ENCODE results near the gene SYNGR3.
"Not testable (repeated sequence)": the region's sequence is repeated elsewhere in the genome, so short reads cannot be mapped to it uniquely, and the experiment has no call there.

Gene SYNGR3

GRCh38 chr16:2009164-2009711, 19.5 kb downstream of the SYNGR3 start:
- no peak for DNase-seq

GRCh38 chr16:2009791-2010510, 20.2 kb downstream of the SYNGR3 start, which contains the start of gene ZNF598:
ZNF598 (minus strand) TSS chr16:2009821.
- peak; percentile 89 for DNase-seq

DNA sequence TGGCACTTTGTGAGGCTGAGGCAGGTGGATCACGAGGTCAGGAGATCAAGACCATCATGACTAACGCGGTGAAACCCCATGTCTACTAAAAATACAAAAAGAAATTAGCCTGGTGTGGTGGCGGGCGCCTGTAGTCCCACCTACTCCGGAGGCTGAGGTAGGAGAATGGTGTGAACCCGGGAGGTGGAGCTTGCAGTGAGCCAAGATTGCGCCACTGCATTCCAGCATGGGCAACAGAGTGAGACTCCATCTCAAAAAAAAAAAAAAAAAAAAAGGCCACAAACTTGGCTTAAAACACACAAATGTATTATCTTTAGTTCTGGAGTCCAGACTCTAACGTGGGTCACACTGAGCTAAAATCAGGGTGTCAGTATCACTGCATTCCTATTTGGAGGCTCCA, 22.0 kb downstream of the SYNGR3 start:
- not testable (repeated sequence) for DNase-seq

- no peak for DNase-seq
Measured at GRCh38 chr16:2013527-2013926, 23.8 kb downstream of the SYNGR3 start.

GRCh38 chr16:2015117-2015946, 25.6 kb downstream of the SYNGR3 start:
- no peak for DNase-seq

- DNase-seq: no peak
Measured at GRCh38 chr16:2015947-2016208, 26.1 kb downstream of the SYNGR3 start.

DNA sequence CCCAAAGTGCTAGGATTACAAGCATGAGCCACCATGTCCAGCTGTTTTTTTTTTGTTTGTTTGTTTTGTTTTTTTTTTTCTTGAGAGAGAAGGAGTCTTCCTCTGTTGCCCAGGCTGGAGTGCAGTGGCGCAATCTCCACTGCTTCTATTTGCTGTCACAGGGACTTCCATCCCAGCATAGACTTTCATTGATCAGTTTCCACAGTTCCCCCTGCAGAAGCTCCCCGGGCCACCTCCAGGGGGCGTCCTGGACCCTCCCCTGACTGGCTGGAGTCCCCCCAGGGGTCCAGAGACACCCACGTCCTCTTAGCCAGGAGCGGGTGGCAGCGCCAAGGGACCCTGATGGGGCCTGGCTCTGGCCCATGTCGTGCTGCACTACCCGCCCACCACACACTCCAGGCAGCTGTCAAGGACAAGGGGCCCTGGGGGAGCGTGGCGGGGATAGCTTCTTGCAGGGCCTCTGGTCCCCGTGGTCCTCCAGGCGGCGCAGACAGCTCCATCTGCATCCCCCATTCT, 26.7 kb downstream of the SYNGR3 start:
- peak; percentile 20 for DNase-seq

DNA sequence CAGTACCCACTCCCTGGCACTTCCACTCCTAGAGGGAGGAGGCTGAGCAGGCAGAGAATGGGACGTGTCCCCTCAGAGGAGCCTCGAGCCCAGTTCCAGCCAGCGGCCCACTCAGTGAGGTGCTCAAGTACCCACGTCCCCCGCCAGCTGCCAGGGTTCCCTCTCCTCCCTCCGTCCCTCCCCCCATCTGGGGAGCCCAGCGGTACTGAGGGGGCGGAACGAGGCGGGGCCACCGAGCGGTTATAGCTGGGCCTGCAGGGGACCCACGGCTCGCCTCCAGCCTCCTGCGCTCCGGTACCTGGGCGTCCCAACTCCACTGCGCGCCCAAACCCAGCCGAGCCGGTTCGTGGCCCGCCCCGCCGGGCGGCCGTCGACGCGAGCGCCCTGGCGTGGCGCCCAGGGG, 29.7 kb downstream of the SYNGR3 start, which contains the start of gene NPW:
TSS of gene NPW (plus strand) at position 268 of the 403 bp plus-strand sequence.
- peak; percentile 30 for DNase-seq

- DNase-seq: no peak
Measured at GRCh38 chr16:2019921-2020831, 30.4 kb downstream of the SYNGR3 start.

DNA sequence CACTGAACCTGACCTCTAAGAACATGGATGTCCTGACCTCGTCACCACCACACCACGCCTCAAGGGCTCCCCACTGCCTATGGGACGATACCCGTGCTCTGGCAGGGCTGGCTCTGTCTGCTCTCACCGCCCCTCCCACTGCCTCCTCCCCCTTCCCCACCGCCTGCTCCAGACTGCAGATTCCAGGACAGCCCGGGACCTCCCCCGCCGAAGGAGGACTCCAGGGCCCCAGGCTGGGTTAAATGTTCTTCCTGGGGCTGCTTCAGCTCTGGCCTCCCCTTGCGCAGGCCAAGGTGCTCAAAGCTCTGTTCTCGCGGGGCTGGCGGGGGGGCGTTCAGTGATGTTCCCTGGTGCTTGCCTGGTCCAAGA, 32.9 kb downstream of the SYNGR3 start:
- no peak for DNase-seq

DNA sequence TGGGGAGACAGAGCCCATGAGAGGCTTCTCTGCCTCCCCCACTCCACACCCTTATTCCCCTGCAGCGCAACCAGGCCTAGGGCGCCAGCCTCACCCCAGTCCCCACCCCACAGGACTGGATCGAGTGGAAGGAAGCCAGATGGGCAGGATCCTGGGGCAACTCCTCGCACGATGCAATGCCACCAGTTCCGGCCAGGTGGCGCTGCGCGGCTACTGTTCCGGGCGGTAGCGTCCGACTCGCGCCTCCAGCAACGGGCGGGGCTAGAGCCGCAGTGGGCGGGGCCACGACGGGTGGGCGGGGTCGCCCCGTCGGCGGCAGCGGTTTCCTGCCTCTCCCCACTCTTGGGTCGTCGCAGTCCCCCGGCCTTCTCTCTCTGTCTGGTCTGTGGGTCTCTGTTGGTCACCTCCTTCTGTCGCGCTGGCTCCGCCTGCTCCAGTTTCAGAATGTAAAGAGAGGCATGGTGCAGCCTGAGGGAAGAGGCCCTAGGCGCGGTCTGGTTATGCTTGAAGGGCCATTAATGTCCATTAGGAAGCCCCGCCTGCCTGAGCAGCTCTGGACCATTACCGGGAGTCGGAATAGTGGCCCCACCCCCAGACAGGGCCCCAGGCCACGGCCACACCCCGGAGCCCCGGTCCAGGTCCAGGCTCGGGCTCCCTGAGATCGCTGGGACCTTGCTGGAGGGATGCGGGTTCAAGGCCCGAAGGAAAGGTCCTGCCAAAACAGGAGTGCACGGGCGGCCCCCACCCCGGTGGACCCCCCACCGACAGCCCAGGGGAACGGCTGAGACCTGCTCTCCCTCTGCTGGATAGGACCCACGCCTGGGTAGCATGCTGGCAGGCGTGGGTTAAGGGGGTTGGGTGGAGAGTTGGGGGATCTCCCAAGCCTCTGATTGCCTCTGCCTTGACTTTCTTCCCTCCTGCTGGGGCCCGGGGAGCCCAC, 33.6 kb downstream of the SYNGR3 start:
- peak; percentile 88 for DNase-seq

- DNase-seq: no peak
Measured at GRCh38 chr16:2024032-2024420, 34.3 kb downstream of the SYNGR3 start.

DNA sequence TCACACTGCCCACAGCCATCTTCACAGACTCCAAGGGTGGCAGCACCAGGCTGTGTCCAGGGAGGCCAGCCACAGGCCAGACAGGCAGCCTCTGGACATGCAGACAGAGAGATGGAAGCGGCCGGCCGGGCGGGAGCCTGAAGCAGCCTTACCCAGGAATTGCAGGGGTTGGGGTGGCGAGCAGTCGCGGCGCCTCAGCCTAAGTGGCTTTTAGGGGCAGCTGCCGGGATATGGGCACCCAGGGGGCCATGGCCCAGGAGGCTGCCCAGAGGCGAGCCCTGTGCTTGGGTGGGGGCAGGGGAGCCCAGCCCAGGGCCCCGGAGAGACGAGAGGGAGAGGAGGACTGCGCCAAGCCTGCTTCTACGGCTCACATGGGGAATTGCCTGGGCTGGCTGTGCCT, 35.5 kb downstream of the SYNGR3 start:
- DNase-seq: no peak

DNA sequence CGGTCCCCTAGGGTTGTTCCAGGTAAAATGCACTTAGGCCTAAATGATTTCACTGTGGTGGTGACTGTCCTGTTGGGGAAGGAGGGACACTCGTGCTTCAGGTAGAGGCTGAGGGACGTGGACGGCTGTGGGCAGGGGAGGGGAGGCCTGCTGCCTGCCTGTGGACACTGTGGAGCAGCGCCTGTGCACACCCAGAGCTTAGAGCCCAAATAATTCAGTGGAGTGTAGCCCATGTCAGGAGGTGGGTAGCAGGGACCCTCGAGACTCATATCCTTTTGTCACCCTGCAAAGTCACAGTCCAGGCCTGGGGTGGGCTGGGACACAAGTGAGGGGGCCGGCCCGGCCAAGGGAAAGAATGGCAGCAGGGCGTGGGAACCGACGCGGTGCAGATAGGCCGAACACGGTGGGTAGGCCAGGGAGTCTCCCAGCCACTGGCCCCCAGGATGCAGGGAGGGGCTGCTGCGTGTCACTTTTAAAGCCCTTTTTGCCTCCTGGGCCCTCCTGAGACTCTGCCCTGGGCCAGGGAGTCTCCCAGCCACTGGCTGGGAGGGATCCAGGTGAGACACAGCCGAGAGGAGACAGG, 36.2 kb downstream of the SYNGR3 start:
- DNase-seq: no peak

- DNase-seq: peak; percentile 43
Measured at GRCh38 chr16:2026461-2027023, 36.8 kb downstream of the SYNGR3 start, which contains the start of gene NHERF2. NHERF2 (plus strand) TSS chr16:2026902; CDS start chr16:2027006, 104 bp downstream.

- peak; percentile 45 for DNase-seq
Measured at GRCh38 chr16:2027024-2028010, 37.5 kb downstream of the SYNGR3 start.

DNA sequence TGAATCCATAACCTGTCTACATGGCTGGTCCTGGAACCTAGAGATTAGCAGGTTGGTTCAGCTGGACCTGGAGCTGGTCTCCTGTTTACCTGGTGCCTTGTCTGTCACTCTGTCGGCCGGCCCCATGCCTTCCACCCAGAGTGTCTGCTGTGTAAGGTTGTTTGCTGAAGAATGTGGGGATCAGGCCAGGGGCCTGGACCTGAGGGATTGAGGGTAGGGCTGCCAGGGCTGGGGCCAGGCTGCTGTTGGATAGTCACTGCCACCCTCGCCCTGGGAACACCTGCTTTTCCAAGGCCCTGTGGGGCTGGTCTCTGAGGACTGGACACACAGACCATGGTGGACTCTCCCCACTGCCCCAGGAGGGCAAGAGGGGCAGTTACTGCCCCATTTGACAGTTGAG, 38.4 kb downstream of the SYNGR3 start:
- DNase-seq: no peak

GRCh38 chr16:2028620-2029220, 39.0 kb downstream of the SYNGR3 start:
- DNase-seq: peak; percentile 73

GRCh38 chr16:2029350-2029749, 39.6 kb downstream of the SYNGR3 start:
- DNase-seq: no peak

Measured in NCI-H345 (cell line).